ENCODE results near the gene ARHGAP12.
"Not testable (repeated sequence)": the region's sequence is repeated elsewhere in the genome, so short reads cannot be mapped to it uniquely, and the experiment has no call there.

- not testable (repeated sequence) for TF ChIP-seq CTCF, POLR2A (IDR thresholded peaks at IDR 0.05)
Measured at GRCh38 chr10:31969847-31970246, 41.2 kb upstream of the ARHGAP12 start.

Measured in vagina (tissue), 2 donors.